Measurements from ENCODE around the gene TMEM221.

- TF ChIP-seq POLR2A (IDR thresholded peaks at IDR 0.05), result no peak
- TF ChIP-seq CTCF (IDR thresholded peaks at IDR 0.05), result no peak
- no peak for TF ChIP-seq EP300 (IDR thresholded peaks at IDR 0.05)
Measured at GRCh38 chr19:17466487-17466850, 18.0 kb upstream of the TMEM221 start.

All from tibial nerve (tissue), 4 donors.